GM23338 (cell line): Measurements from ENCODE around the gene ZMYM4. TPM values are rescaled to one million over a fixed set of nuclear protein-coding genes. Genes with fewer than 3 reads are reported as not detected.

Experiments
- ATAC-seq: fragments of 200-7000 bp; cut with Tn5 transposase; 3 replicates; pipeline ENCODE4 v1.9.1; 2020
- DNase-seq: peaks from one replicate; pipeline ENCODE4 v3.0.0-alpha.2; 2015; ENCODE audit warnings: low spot score
- H2AFZ ChIP-seq: fragments of 200-600 bp; sonication (generic); 2 replicates; pipeline ENCODE4 v1.8.0; 2016; ENCODE audit warnings: antibody characterized with exemption, mild to moderate bottlenecking, moderate library complexity
- H3F3A ChIP-seq: fragments of 200-600 bp; sonication (generic); replicated peaks from 2 replicates; pipeline ENCODE4 v1.8.0; 2017; ENCODE audit warnings: antibody characterized with exemption, mixed run types, low read depth
- H3K27ac ChIP-seq: fragments of 200-600 bp; sonication (generic); 2 replicates; pipeline ENCODE4 v1.6.1; 2016; ENCODE audit warnings: low read depth
- H3K27me3 ChIP-seq: fragments of 200-600 bp; sonication (generic); 2 replicates; pipeline ENCODE4 v1.8.0; 2016; ENCODE audit warnings: mild to moderate bottlenecking, mixed run types, moderate library complexity; ENCODE audit not compliant: insufficient read depth
- H3K36me3 ChIP-seq: fragments of 200-600 bp; sonication (generic); 2 replicates; pipeline ENCODE4 v1.8.0; 2016; ENCODE audit warnings: mild to moderate bottlenecking; ENCODE audit not compliant: insufficient read depth
- H3K4me1 ChIP-seq: fragments of 200-600 bp; sonication (generic); 2 replicates; pipeline ENCODE4 v1.8.0; 2016; ENCODE audit warnings: mild to moderate bottlenecking, moderate library complexity; ENCODE audit not compliant: insufficient read depth
- H3K4me2 ChIP-seq: fragments of 200-600 bp; sonication (generic); 2 replicates; pipeline ENCODE4 v1.7.1; 2017; ENCODE audit warnings: mixed run types
- H3K4me3 ChIP-seq: fragments of 200-600 bp; sonication (generic); 2 replicates; pipeline ENCODE4 v1.6.1; 2016; ENCODE audit warnings: mixed run types
- H3K79me2 ChIP-seq: fragments of 200-600 bp; sonication (generic); replicated peaks from 2 replicates; pipeline ENCODE4 v1.8.0; 2017; ENCODE audit warnings: mild to moderate bottlenecking; ENCODE audit not compliant: insufficient read depth
- H3K9me2 ChIP-seq: fragments of 200-600 bp; sonication (generic); 2 replicates; pipeline ENCODE4 v1.8.0; 2017; ENCODE audit not compliant: insufficient read depth
- H4K20me1 ChIP-seq: fragments of 200-600 bp; sonication (generic); replicated peaks from 2 replicates; pipeline ENCODE4 v1.8.0; 2017; ENCODE audit warnings: mild to moderate bottlenecking; ENCODE audit not compliant: insufficient read depth
- H3K27ac Mint-ChIP-seq: 2 replicates; pipeline ENCODE4 v1.8.0; 2020; ENCODE audit warnings: inconsistent platforms, mild to moderate bottlenecking, moderate library complexity, mixed read lengths
- H3K27me3 Mint-ChIP-seq: 3 replicates; pipeline ENCODE4 v1.8.0; 2022; ENCODE audit warnings: low read depth, mild to moderate bottlenecking, moderate library complexity, mixed read lengths, inconsistent platforms; ENCODE audit not compliant: insufficient read depth, poor library complexity
- H3K36me3 Mint-ChIP-seq: 3 replicates; pipeline ENCODE4 v1.8.0; 2021; ENCODE audit warnings: low read depth, mild to moderate bottlenecking, inconsistent platforms, moderate library complexity, mixed read lengths
- H3K4me1 Mint-ChIP-seq: 3 replicates; pipeline ENCODE4 v1.8.0; 2020; ENCODE audit warnings: mild to moderate bottlenecking, inconsistent platforms, mixed read lengths
- H3K4me3 Mint-ChIP-seq: 3 replicates; pipeline ENCODE4 v1.8.0; 2021; ENCODE audit warnings: moderate library complexity, mild to moderate bottlenecking, inconsistent platforms, mixed read lengths
- H3K9me3 Mint-ChIP-seq: 3 replicates; pipeline ENCODE4 v1.8.0; 2020; ENCODE audit warnings: moderate library complexity, mild to moderate bottlenecking, inconsistent platforms, mixed read lengths
- CREB1 ChIP-seq: fragments of 250-450 bp; sonication (Bioruptor Pico); IDR thresholded peaks from 2 replicates; pipeline ENCODE4 v1.5.0; 2020; ENCODE audit warnings: low read depth, mild to moderate bottlenecking, moderate library complexity
- ETS1 ChIP-seq: IDR thresholded peaks from 2 replicates; pipeline ENCODE4 v1.6.1; 2016; ENCODE audit warnings: antibody characterized with exemption
- EZH2phosphoT487 ChIP-seq: fragments of 200-600 bp; sonication (generic); IDR thresholded peaks from one replicate; pipeline ENCODE4 v1.8.1; 2018; ENCODE audit warnings: antibody characterized with exemption; ENCODE audit not compliant: unreplicated experiment
- NANOG ChIP-seq: IDR thresholded peaks from 2 replicates; pipeline ENCODE4 v1.6.1; 2016; ENCODE audit warnings: antibody characterized with exemption, borderline replicate concordance
- POLR2AphosphoS5 ChIP-seq: IDR thresholded peaks from 2 replicates; pipeline ENCODE4 v1.6.1; 2016; ENCODE audit warnings: antibody characterized with exemption, low read depth
- REST ChIP-seq: IDR thresholded peaks from one replicate; pipeline ENCODE4 v1.6.1; 2018; ENCODE audit warnings: antibody characterized with exemption; ENCODE audit not compliant: unreplicated experiment
- STAT1 ChIP-seq: IDR thresholded peaks from one replicate; pipeline ENCODE4 v1.6.1; 2016; ENCODE audit warnings: antibody characterized with exemption; ENCODE audit not compliant: unreplicated experiment
- ZNF331 ChIP-seq: fragments of 250-450 bp; sonication (Bioruptor Pico); IDR thresholded peaks from 2 replicates; pipeline ENCODE4 v1.5.0; 2020; ENCODE audit warnings: low read depth, mild to moderate bottlenecking, moderate library complexity
- polyA plus RNA-seq: library from polyadenylated mRNA; unstranded; fragments of >200 nt; fragmentation: Nextera tagmentation; extraction: Ambion mirVana; gene quantifications from 2 replicates; pipeline ENCODE4 v1.2.1, GENCODE V29; 2016
- total RNA-seq: library from RNA; depleted of rRNA; stranded (reverse); fragments of >200 nt; shearing (Covaris generic); gene quantifications from 2 replicates; pipeline ENCODE4 v1.2.3, GENCODE V29; 2014
- TF ChIP-seq, protein P1 (sequence below), 2 experiments: fragments of 200-600 bp in 1 of 2; sonication (generic) in 1 of 2; conservative IDR thresholded peaks; 2 replicates each; pipeline versions ENCODE4 v1.5.1 to v1.6.1; 2016 to 2017; ENCODE audit warnings: antibody characterized with exemption in 2 of 2, low read depth in 2 of 2, mild to moderate bottlenecking in 2 of 2, moderate library complexity in 1 of 2

ZMYM4 gene
- total and polyA plus RNA-seq, 2 experiments from 2014 or later = 65.4 to 68.5 TPM

GRCh38 chr1:35301674-35302392, 33.3 kb downstream of the ZMYM4 start:
- peaks cover 6% of the 10 kb centered on the region; the same call in 1 of the 3 replicates for H3K4me1 Mint-ChIP-seq

More at GRCh38 chr1:35301674-35302392, 33.3 kb downstream of the ZMYM4 start:
- Mint-ChIP-seq H3K4me3 (no peak overlapping the region), H3K27me3 (peaks cover 3% of the 10 kb centered on the region), H3K27ac (no peak overlapping the region), H3K36me3 (peaks cover 10% of the 10 kb centered on the region; the same call in 2 of the 3 replicates), H3K9me3 (no peaks in the 10 kb centered on the region)
- Histone ChIP-seq H4K20me1 (peaks cover 31% of the 10 kb centered on the region), H3K4me3 (no peak overlapping the region), H3K36me3 (0 out of 2 replicates have a peak, but pooled peaks cover 4% of the 10 kb centered on the region), H3K27ac (0 out of 2 replicates have a peak overlapping the region, but pooled peaks have one; percentile 10), H2AFZ (no peak overlapping the region), H3K4me2 (no peak overlapping the region), H3K27me3 (no peaks in the 10 kb centered on the region), H3K79me2 (peaks cover 95% of the 10 kb centered on the region), H3K4me1 (no peaks in the 10 kb centered on the region), H3K9me2 (no peaks in the 10 kb centered on the region), H3F3A (0 out of 2 replicates have a peak, but pooled peaks cover 4% of the 10 kb centered on the region)
- ATAC-seq (no peak), DNase-seq (no peak)
- TF ChIP-seq POLR2AphosphoS5 = no peak
- no peak for TF ChIP-seq STAT1
- TF ChIP-seq ETS1 = no peak
- no peak for TF ChIP-seq EZH2phosphoT487
- TF ChIP-seq, protein P1, sequence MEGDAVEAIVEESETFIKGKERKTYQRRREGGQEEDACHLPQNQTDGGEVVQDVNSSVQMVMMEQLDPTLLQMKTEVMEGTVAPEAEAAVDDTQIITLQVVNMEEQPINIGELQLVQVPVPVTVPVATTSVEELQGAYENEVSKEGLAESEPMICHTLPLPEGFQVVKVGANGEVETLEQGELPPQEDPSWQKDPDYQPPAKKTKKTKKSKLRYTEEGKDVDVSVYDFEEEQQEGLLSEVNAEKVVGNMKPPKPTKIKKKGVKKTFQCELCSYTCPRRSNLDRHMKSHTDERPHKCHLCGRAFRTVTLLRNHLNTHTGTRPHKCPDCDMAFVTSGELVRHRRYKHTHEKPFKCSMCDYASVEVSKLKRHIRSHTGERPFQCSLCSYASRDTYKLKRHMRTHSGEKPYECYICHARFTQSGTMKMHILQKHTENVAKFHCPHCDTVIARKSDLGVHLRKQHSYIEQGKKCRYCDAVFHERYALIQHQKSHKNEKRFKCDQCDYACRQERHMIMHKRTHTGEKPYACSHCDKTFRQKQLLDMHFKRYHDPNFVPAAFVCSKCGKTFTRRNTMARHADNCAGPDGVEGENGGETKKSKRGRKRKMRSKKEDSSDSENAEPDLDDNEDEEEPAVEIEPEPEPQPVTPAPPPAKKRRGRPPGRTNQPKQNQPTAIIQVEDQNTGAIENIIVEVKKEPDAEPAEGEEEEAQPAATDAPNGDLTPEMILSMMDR (conservative IDR thresholded peaks at IDR 0.05; ENCODE audit: low read depth in 2 of 2) = no peak
- no peak for TF ChIP-seq CREB1 (CRISPR knock-in tag)
- TF ChIP-seq REST = no peak
- no peak for TF ChIP-seq NANOG
- TF ChIP-seq ZNF331 (CRISPR knock-in tag) = no peak
